ENCODE results near the gene JAZF1. TPM values are rescaled to one million over a fixed set of nuclear protein-coding genes. Genes with fewer than 3 reads are reported as not detected.

The JAZF1 gene
- total RNA-seq, 2 experiments from 2014 or later, result 3.3 to 4.0 TPM

GRCh38 chr7:27808626-27809025 is 372.0 kb downstream of the JAZF1 start:
- Mint-ChIP-seq H3K4me1 (ENCODE audit: low read depth) (peaks cover 5% of the 10 kb centered on the region), H3K27ac (no peak overlapping the region), H3K36me3 (ENCODE audit: low read depth) (peaks cover 6% of the 10 kb centered on the region), H3K4me3 (no peak overlapping the region), H3K9me3 (no peaks in the 10 kb centered on the region), H3K27me3 (no peaks in the 10 kb centered on the region)
- ATAC-seq (no peak), DNase-seq (no peak)
- intact Hi-C loops (cut with micrococcal nuclease), result no loop called here
- no peak for TF ChIP-seq CTCF (IDR thresholded peaks at IDR 0.05)
- ChIA-PET CTCF (interaction anchor here (1.1 kb wide), 1 partner anchor 212 kb away, joined by 3 read pairs; no protein-coding TSS in a partner anchor), POLR2A (no interaction called here)

DNA sequence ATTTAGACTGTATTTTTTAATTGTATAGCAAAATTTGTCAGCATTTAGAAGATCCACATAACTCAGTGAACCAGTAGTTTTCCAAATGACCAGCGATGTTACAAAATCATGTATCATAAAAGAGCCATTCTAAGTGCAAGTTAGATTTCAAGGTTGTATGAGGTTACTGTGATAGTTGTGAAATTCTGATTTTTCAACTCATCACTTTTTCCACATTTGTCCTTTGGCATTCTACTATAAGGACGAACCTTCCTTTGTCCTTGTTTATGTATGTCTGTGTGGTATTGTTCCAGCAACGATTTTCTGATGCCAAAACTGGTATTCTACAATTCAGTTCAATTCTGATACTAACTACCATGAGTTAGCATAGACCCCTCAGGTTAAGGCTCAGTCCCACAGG is 376.5 kb downstream of the JAZF1 start:
- H3K36me3 Mint-ChIP-seq (ENCODE audit: low read depth), result peaks cover 11% of the 10 kb centered on the region
- no peaks in the 10 kb centered on the region for H3K27me3 Mint-ChIP-seq
- no peak overlapping the region for H3K27ac Mint-ChIP-seq
- ChIA-PET POLR2A (no interaction called here), CTCF (interaction anchor here (1.0 kb wide), 1 partner anchor 19 kb away, joined by 3 read pairs; no protein-coding TSS in a partner anchor)
- ATAC-seq (no peak), DNase-seq (no peak)
- no peak for TF ChIP-seq CTCF (IDR thresholded peaks at IDR 0.05)
- H3K4me3 Mint-ChIP-seq, result no peak overlapping the region
- intact Hi-C loops (cut with micrococcal nuclease), result no loop called here
- peaks cover 5% of the 10 kb centered on the region for H3K4me1 Mint-ChIP-seq (ENCODE audit: low read depth)
- H3K9me3 Mint-ChIP-seq, result no peaks in the 10 kb centered on the region

DNA sequence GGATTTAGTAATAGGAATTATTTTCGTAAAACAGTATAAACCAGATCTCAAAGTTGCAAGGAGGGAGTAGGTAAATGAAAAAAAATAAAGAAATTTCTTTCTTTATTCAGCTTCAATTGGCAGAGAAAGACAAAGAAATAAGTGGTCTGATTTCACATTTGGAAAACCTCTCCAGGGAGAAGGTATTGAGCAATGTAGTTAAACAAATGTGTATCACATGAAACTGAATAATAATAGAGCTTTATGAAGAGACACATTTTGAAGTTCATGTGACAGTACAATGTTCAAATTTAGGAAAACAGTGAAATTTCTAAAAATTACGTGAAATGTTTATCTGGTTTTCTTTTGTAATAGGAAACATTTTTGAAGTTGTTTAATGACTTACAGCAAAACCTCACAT is 377.6 kb downstream of the JAZF1 start:
- H3K27me3 Mint-ChIP-seq, result no peaks in the 10 kb centered on the region
- H3K27ac Mint-ChIP-seq, result no peak overlapping the region
- H3K4me3 Mint-ChIP-seq, result no peak overlapping the region
- ChIA-PET POLR2A (no interaction called here), CTCF (interaction anchor here (1.5 kb wide), 1 partner anchor 11 kb away, joined by 3 read pairs; no protein-coding TSS in a partner anchor)
- ATAC-seq (no peak), DNase-seq (no peak)
- no peaks in the 10 kb centered on the region for H3K9me3 Mint-ChIP-seq
- H3K36me3 Mint-ChIP-seq (ENCODE audit: low read depth), result peaks cover 10% of the 10 kb centered on the region
- TF ChIP-seq CTCF (IDR thresholded peaks at IDR 0.05), result no peak
- H3K4me1 Mint-ChIP-seq (ENCODE audit: low read depth), result no peaks in the 10 kb centered on the region
- intact Hi-C loops (cut with micrococcal nuclease), result no loop called here

GRCh38 chr7:27799212-27799611 is 381.4 kb downstream of the JAZF1 start:
- H3K4me3 Mint-ChIP-seq, result no peak overlapping the region
- POLR2A ChIA-PET, result interaction anchor here (1.4 kb wide), 1 partner anchor 59 kb away, joined by 3 read pairs; the partner anchor contains the start of gene TAX1BP1
- CTCF ChIA-PET, result interaction anchor here (0.8 kb wide), 1 partner anchor 193 kb away, joined by 3 read pairs; no protein-coding TSS in a partner anchor
- H3K27ac Mint-ChIP-seq, result no peak overlapping the region
- H3K27me3 Mint-ChIP-seq, result no peaks in the 10 kb centered on the region
- ATAC-seq, result no peak
- no peaks in the 10 kb centered on the region for H3K9me3 Mint-ChIP-seq
- TF ChIP-seq CTCF (IDR thresholded peaks at IDR 0.05), result no peak
- DNase-seq, result no peak
- H3K36me3 Mint-ChIP-seq (ENCODE audit: low read depth), result peaks cover 18% of the 10 kb centered on the region
- intact Hi-C loops (cut with micrococcal nuclease), result no loop called here
- no peaks in the 10 kb centered on the region for H3K4me1 Mint-ChIP-seq (ENCODE audit: low read depth)

- no peak for ATAC-seq
- Mint-ChIP-seq H3K27ac (no peak overlapping the region), H3K36me3 (ENCODE audit: low read depth) (peaks cover 25% of the 10 kb centered on the region), H3K27me3 (no peaks in the 10 kb centered on the region), H3K4me1 (ENCODE audit: low read depth) (no peaks in the 10 kb centered on the region), H3K4me3 (no peak overlapping the region), H3K9me3 (no peaks in the 10 kb centered on the region)
- intact Hi-C loops (cut with micrococcal nuclease), result no loop called here
- TF ChIP-seq CTCF (IDR thresholded peaks at IDR 0.05), result no peak
- POLR2A ChIA-PET, result no interaction called here
- no peak for DNase-seq
- CTCF ChIA-PET, result no interaction called here
Measured at GRCh38 chr7:27795977-27796376, 384.6 kb downstream of the JAZF1 start.

Measured in activated CD8-positive, alpha-beta T cell treated with anti-CD3 and anti-CD28 coated beads for 36 hours (primary cell).